RPMI7951 (cell line): ENCODE data around the gene PLXDC1. TPM values are rescaled to one million over a fixed set of nuclear protein-coding genes. Genes with fewer than 3 reads are reported as not detected.
"Not testable (repeated sequence)": the region's sequence is repeated elsewhere in the genome, so short reads cannot be mapped to it uniquely, and the experiment has no call there.

ENCODE experiments used
- DNase-seq: peaks from one replicate; pipeline ENCODE4 v3.0.0-alpha.2; 2012; ENCODE audit warnings: low read depth
- total RNA-seq: library from RNA; depleted of rRNA; stranded (reverse); fragments of >200 nt; shearing (Covaris generic); gene quantifications from 2 replicates; pipeline ENCODE4 v1.2.3, GENCODE V29; 2014

PLXDC1 gene
- total RNA-seq, 1 experiment from 2014 or later, result 4.2 TPM

DNA sequence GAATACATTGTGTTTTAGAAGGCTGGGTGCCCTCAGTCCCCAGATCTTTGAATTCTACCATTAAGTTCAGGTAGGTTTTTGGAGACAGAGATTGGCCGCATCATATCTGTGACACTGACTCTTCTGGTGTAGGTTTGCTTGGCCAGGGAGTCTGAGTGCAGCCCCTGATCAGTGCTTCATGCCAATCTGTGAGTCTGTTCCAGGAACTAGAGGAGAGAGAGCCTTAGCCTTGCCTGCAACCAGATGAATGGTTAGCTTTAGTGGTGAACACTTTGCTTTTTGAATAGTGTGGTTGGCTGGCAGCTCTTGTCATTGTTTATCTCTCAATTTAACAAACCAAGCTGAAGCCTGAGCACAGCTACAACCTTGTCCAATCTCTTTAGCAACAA, 87.8 kb downstream of the PLXDC1 start:
- no peak for DNase-seq

DNA sequence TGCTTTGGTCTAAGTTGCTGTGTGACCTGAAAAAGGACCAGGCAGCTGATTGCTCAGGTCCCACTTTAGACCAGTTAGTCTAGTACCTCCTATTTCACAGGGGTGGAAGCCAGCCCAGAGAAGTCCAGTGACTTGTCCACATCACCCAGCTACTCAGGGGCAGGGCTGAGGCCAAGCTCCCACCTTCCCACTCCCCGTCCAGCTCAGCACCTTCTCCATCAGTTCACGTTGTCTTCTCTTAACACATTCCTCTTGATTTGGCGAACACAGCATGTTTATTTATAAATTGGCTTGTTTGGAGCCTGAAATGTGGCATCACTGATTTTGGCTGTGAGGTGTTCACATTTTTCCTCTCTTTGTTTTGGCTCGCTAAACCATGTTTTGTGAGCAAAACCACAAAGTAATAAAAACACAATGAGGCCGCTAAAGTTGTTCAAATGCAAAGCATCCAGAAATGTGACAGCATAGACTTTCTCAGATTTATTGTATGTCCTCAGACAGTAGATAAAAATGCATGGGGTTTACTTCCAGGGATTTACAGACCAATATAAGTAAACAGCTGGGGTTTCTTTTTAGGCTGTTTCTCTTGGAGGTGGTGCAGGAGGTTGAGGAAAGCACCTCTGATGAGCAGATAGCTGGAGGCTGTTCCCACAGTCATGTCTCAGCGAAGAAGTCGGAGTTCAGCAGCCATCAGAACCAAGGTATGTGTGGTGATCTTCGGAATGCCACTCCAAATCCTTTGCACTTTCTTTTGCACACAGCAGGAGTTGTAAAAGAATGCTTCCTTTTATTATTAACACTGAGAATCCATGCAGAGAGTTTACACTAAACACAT, 88.4 kb downstream of the PLXDC1 start:
- DNase-seq, result no peak

- no peak for DNase-seq
Measured at GRCh38 chr17:39058524-39058923, 92.9 kb downstream of the PLXDC1 start.

DNA sequence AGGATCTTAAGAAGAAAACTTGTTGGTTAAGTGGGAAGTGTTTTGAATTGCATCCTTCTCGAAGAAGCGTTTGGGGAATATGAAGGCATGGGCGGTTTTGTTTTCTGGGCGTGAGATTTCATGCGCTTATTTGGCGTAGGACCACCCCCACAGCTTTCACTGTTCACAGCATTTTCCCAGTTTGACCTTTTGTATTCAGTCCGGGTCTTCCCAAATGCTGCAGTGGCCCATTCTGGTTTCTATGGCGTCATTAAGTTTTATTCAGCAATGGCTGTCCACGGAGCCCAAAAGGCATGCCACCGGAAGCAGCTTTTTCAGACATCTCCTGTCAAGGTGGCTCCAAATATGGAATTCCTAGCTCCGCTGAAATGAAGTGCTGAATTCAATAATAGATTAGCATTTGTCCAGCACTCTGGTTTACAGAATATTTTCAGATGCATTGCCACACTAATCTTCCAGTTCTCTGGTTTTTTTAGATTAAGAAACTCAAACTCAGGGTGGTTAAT, 93.7 kb downstream of the PLXDC1 start:
- DNase-seq, result peak; percentile 46

- DNase-seq, result no peak
Measured at GRCh38 chr17:39054111-39054645, 97.3 kb downstream of the PLXDC1 start.

DNA sequence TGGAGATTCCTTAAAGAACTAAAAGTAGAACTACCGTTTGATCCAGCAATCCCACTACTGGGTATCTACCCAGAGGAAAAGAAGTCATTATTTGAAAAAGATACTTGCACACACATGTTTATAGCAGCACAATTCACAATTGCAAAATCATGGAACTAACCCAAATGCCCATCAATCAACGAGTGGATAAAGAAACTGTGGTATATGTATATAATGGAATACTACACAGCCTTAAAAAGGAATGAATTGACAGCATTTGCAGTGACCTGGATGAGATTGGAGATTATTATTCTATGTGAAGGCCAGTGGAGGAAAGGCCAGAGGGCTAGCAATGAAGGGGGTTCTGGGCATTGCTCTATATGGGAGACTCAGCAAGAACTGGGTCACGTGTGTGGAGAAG, 99.0 kb downstream of the PLXDC1 start:
- not testable (repeated sequence) for DNase-seq

GRCh38 chr17:39051001-39051585, 100.3 kb downstream of the PLXDC1 start:
- no peak for DNase-seq

GRCh38 chr17:39045948-39046679, 105.3 kb downstream of the PLXDC1 start:
- DNase-seq, result no peak

DNA sequence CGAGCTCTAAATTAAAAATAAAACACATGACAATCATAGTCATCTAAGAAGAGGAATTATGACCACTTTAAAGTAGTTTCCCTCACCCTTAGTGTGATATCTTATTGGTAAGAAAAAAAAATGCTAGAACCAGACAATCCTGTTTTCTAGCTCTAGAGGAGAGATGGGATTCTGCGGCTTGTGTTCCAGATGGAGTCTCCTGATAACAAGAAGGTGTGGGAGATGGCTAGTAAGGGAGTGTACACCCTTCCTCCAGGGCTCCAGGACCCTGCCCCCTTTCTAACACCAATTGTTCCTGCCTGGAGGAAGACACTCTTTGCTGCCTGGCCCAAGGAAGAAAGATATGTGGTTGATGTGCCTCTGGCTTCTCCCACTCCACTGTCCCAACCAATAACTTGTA, 115.4 kb downstream of the PLXDC1 start:
- DNase-seq, result no peak

GRCh38 chr17:39035578-39035977, 115.9 kb downstream of the PLXDC1 start:
- DNase-seq, result not testable (repeated sequence)

GRCh38 chr17:39028690-39029089, 122.7 kb downstream of the PLXDC1 start:
- no peak for DNase-seq

GRCh38 chr17:39027455-39028035, 123.9 kb downstream of the PLXDC1 start:
- DNase-seq, result no peak

GRCh38 chr17:39026980-39027451, 124.4 kb downstream of the PLXDC1 start:
- peak; percentile 11 for DNase-seq

DNA sequence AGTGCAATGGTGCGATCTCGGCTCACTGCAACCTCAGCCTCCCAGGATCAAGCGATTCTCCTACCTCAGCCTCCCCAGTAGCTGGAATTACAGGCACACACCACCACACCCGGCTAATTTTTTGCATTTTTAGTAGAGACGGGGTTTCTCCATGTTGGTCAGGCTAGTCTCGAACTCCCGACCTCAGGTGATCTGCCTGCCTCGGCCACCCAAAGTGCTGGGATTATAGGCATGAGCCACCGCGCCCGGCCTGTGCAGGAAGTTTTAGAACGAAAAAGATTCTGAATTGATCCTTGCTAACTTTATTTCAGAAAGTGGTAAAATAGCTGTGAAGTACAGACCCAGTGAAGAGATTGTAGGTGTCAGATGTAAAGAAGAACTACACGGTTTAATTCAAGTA, 125.1 kb downstream of the PLXDC1 start:
- not testable (repeated sequence) for DNase-seq

GRCh38 chr17:39022924-39023323, 128.5 kb downstream of the PLXDC1 start:
- DNase-seq, result no peak

DNA sequence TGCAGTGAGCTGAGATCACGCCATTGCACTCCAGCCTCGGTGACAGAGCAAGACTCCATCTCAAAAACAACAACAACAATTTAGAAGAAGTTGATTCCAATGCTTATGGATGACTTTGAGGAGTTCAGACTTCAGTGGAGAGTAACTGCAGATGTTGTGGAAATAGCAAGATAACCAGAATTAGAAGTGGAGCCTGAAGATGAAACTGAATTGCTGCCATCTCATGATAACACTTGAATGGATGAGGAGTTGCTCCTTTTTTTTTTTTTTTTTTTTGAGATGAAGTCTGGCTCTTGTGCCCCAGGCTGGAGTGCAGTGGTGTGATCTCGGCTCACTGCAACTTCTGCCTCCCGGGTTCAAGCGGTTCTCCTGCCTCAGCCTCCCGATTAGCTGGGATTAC, 131.4 kb downstream of the PLXDC1 start:
- DNase-seq, result not testable (repeated sequence)

- no peak for DNase-seq
Measured at GRCh38 chr17:39018267-39019134, 132.9 kb downstream of the PLXDC1 start.

DNA sequence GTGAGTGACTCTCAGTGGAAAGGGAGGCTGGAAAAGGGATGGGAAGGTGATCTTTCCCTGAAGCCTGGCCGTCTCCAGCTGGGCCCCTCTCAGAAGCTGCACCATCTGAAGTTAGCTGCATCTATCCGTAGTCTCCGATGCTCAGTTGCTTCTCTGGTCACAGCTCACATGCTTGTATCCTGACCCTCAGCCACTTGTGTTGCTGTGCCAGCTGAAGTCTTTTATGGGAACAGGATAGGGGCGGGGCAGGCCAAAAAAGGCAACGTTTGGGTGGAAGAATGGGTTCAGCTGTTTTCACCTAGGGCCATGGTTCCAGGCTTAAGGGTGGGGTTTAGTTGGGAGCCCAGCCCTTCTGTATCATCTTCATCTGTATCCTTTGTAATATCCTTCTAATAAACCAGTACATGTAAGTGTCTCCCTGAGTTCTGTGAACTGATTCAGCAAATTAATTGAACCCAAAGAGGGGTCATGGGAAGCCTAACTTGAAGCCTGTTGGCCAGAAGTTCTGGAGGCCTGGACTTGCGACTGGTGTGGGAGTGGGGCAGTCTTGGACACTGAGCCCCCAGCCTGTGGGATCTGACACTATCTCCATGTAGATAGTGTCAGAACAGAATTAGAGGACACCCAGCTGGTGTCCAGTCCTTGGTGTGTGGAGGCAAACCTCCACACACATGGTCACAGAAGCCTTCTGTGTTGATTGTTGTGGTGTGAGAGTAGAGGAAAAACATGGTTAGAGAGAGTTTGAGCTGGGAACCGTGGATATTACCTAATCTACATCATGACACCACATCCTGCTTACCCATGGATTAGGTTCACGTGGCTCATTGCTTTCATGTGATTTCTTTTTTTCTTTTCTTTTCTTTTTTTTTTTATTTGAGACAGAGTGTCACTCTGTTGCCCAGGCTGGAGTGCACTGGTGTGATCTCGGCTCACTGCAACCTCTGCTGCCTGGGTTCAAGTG, 135.0 kb downstream of the PLXDC1 start:
- DNase-seq, result no peak

DNA sequence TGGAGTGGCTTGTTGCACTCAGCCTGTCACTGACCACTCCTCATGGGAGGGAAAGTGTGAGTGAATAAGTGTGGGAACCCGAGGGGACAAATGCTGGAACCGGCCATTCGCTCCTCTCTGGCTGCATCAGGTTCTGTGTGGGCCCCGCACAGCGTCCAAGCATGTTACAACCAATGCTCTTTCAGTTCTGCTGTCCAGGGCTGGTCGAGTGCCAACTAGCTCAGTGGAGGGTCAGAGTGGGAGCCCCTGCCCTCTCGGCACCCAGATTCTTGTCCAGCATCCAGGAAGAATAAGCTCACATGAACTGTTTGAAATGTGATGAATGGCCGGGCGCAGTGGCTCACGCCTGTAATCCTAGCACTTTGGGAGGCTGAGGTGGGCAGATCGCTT, 135.9 kb downstream of the PLXDC1 start:
- no peak for DNase-seq
